H1 (cell line): ENCODE measurements around the gene HOXB5.

Experiments used
- ATF2 ChIP-seq: IDR thresholded peaks from 2 replicates; pipeline ENCODE4 v1.6.1; 2012; ENCODE audit warnings: low read length, inconsistent platforms
- CBX5 ChIP-seq: fragments of 300-800, 300-1000 bp; sonication (generic); IDR thresholded peaks from 2 replicates; pipeline ENCODE4 v1.7.1; 2016; ENCODE audit warnings: antibody characterized with exemption, low read length, low read depth
- CBX8 ChIP-seq: fragments of 300-800, 300-1000 bp; sonication (generic); IDR thresholded peaks from 2 replicates; pipeline ENCODE4 v1.7.1; 2016; ENCODE audit warnings: low read depth, low read length, borderline replicate concordance
- CEBPB ChIP-seq: IDR thresholded peaks from 2 replicates; pipeline ENCODE4 v1.6.1; 2012; ENCODE audit warnings: low read depth, low read length
- CTCF ChIP-seq, 3 experiments: IDR thresholded peaks; 1 replicate in 2 of 3; 2 replicates in 1 of 3; pipeline versions ENCODE4 v1.5.1 to v1.6.1; 2011; ENCODE audit warnings: low read length in 3 of 3, mild to moderate bottlenecking in 3 of 3, inconsistent platforms in 2 of 3, low read depth in 1 of 3, moderate library complexity in 1 of 3; ENCODE audit not compliant: insufficient read depth in 1 of 3; ENCODE audit errors: control extremely low read depth in 1 of 3
- EP300 ChIP-seq, 2 experiments: IDR thresholded peaks; 1 replicate in 1 of 2; 2 replicates in 1 of 2; pipeline ENCODE4 v1.6.1; 2011 to 2012; ENCODE audit warnings: low read depth in 2 of 2, low read length in 2 of 2, mild to moderate bottlenecking in 2 of 2, borderline replicate concordance in 1 of 2, inconsistent platforms in 1 of 2, moderate library complexity in 1 of 2
- FOSL1 ChIP-seq: IDR thresholded peaks from 2 replicates; pipeline ENCODE4 v1.6.1; 2011; ENCODE audit warnings: mild to moderate bottlenecking, low read depth, low read length, moderate library complexity; ENCODE audit not compliant: insufficient read depth
- KDM5A ChIP-seq: fragments of 200-600 bp; IDR thresholded peaks from 2 replicates; pipeline ENCODE4 v1.7.1; 2012; ENCODE audit warnings: mild to moderate bottlenecking, low read length, inconsistent platforms, mixed read lengths
- NRF1 ChIP-seq: IDR thresholded peaks from 2 replicates; pipeline ENCODE4 v1.6.1; 2011; ENCODE audit warnings: mild to moderate bottlenecking, low read depth, low read length, improper control_type of control experiment
- POLR2A ChIP-seq, 2 experiments: IDR thresholded peaks; 1 replicate in 1 of 2; 2 replicates in 1 of 2; pipeline ENCODE4 v1.6.1; 2011; ENCODE audit warnings: low read depth in 2 of 2, low read length in 2 of 2, mild to moderate bottlenecking in 2 of 2; ENCODE audit errors: control extremely low read depth in 1 of 2
- POLR2AphosphoS5 ChIP-seq: IDR thresholded peaks from 2 replicates; pipeline ENCODE4 v1.6.1; 2011; ENCODE audit warnings: low read depth, low read length
- RAD21 ChIP-seq, 2 experiments: IDR thresholded peaks in 1 of 2; conservative IDR thresholded peaks in 1 of 2; 2 replicates each; pipeline ENCODE4 v1.6.1; 2011; ENCODE audit warnings: low read depth in 2 of 2, low read length in 2 of 2, improper control_type of control experiment in 1 of 2, inconsistent platforms in 1 of 2, mild to moderate bottlenecking in 1 of 2, moderate library complexity in 1 of 2
- SP2 ChIP-seq: IDR thresholded peaks from 2 replicates; pipeline ENCODE4 v1.6.1; 2012; ENCODE audit warnings: mild to moderate bottlenecking, low read length, inconsistent platforms

- TF ChIP-seq POLR2A (IDR thresholded peaks at IDR 0.05; ENCODE audit: control extremely low read depth in 1 of 2, low read depth in 2 of 2, low read length in 2 of 2) (no peak), EP300 (IDR thresholded peaks at IDR 0.05; ENCODE audit: borderline replicate concordance in 1 of 2, low read depth in 2 of 2, low read length in 2 of 2) (no peak), CTCF (IDR thresholded peaks at IDR 0.05; ENCODE audit: control extremely low read depth in 1 of 3, insufficient read depth in 1 of 3, low read depth in 1 of 3, low read length in 3 of 3) (no peak), RAD21 (IDR thresholded peaks at IDR 0.05 in 1 of 2, conservative IDR thresholded peaks at IDR 0.05 in 1 of 2; ENCODE audit: low read depth in 2 of 2, low read length in 2 of 2) (no peak), KDM5A (no peak), CBX8 (0 out of 2 replicates have a peak, but pooled peaks have one; percentile 76), CEBPB (no peak), NRF1 (no peak), POLR2AphosphoS5 (no peak), FOSL1 (no peak), SP2 (no peak), CBX5 (no peak), ATF2 (no peak)
Measured at GRCh38 chr17:48611681-48612455, 18.3 kb upstream of the HOXB5 start.
